SK-N-SH (cell line): Measurements from ENCODE around the gene TBC1D30. TPM values are rescaled to one million over a fixed set of nuclear protein-coding genes. Genes with fewer than 3 reads are reported as not detected.

Experiments used
- CTCF ChIA-PET: fragments of 300-600, 350-600 bp; formaldehyde crosslinking; extraction: SDS; loops from one replicate; lab custom pipeline; 2021; lab: Yijun Ruan, JAX
- POLR2A ChIA-PET: fragments of 350-600 bp; sonication (Branson Sonifier 250); formaldehyde crosslinking; extraction: SDS; loops from one replicate; lab custom pipeline; 2020; ENCODE audit warnings: antibody characterized with exemption, inconsistent platforms; lab: Yijun Ruan, JAX
- DNase-seq: peaks from one replicate; pipeline ENCODE4 v3.0.0; 2012
- H2AFZ ChIP-seq: fragments of 200-600 bp; sonication (generic); 2 replicates; pipeline ENCODE4 v1.8.1; 2016; ENCODE audit warnings: antibody characterized with exemption, mild to moderate bottlenecking, low read depth
- H3F3A ChIP-seq: fragments of 200-600 bp; sonication (generic); replicated peaks from 2 replicates; pipeline ENCODE3; 2016; ENCODE audit warnings: antibody characterized with exemption, mild to moderate bottlenecking; ENCODE audit not compliant: insufficient read depth
- H3K27ac ChIP-seq, 2 experiments: fragments of 200-500 bp in 1 of 2; fragments of 200-600 bp in 1 of 2; sonication (Bioruptor generic) in 1 of 2; sonication (generic), shearing (Covaris generic) in 1 of 2; 2 replicates each; pipeline versions ENCODE4 v1.5.1 to v1.6.1; 2014 to 2016; ENCODE audit warnings: low read depth in 2 of 2, inconsistent platforms in 1 of 2, low read length in 1 of 2, mild to moderate bottlenecking in 1 of 2, mixed read lengths in 1 of 2
- H3K27me3 ChIP-seq: fragments of 200-600 bp; sonication (generic), shearing (Covaris generic); 2 replicates; pipeline ENCODE4 v1.6.1; 2016; ENCODE audit warnings: mixed run types; ENCODE audit not compliant: insufficient read depth
- H3K36me3 ChIP-seq, 2 experiments: fragments of 200-500 bp in 1 of 2; fragments of 200-600 bp in 1 of 2; sonication (Bioruptor generic) in 1 of 2; sonication (generic) in 1 of 2; replicated peaks in 1 of 2; 2 replicates each; pipeline versions ENCODE3 to v1.5.1; 2014 to 2016; ENCODE audit warnings: low read length in 1 of 2, mild to moderate bottlenecking in 1 of 2; ENCODE audit not compliant: insufficient read depth in 2 of 2, control insufficient read depth in 1 of 2
- H3K4me1 ChIP-seq, 2 experiments: fragments of 200-500 bp in 1 of 2; fragments of 200-600 bp in 1 of 2; sonication (Bioruptor generic) in 1 of 2; sonication (generic), shearing (Covaris generic) in 1 of 2; 2 replicates each; pipeline versions ENCODE4 v1.5.1 to v1.6.1; 2014 to 2016; ENCODE audit warnings: low read depth in 1 of 2, low read length in 1 of 2, mixed run types in 1 of 2; ENCODE audit not compliant: insufficient read depth in 2 of 2, control insufficient read depth in 1 of 2
- H3K4me2 ChIP-seq: fragments of 200-600 bp; sonication (generic), shearing (Covaris generic); 2 replicates; pipeline ENCODE4 v1.6.1; 2017; ENCODE audit warnings: mixed run types
- H3K4me3 ChIP-seq, 2 experiments: fragments of 200-500 bp in 1 of 2; fragments of 200-600 bp in 1 of 2; sonication (Bioruptor generic) in 1 of 2; sonication (generic), shearing (Covaris generic) in 1 of 2; 2 replicates each; pipeline versions ENCODE4 v1.5.1 to v1.8.1; 2014 to 2016; ENCODE audit warnings: low read depth in 2 of 2, inconsistent platforms in 1 of 2, low read length in 1 of 2, mild to moderate bottlenecking in 1 of 2, mixed read lengths in 1 of 2, moderate library complexity in 1 of 2
- H3K79me2 ChIP-seq: fragments of 200-600 bp; sonication (generic); 2 replicates; pipeline ENCODE4 v1.8.1; 2017; ENCODE audit warnings: mild to moderate bottlenecking; ENCODE audit not compliant: insufficient read depth
- H3K9ac ChIP-seq: fragments of 200-600 bp; sonication (generic); 2 replicates; pipeline ENCODE4 v1.6.1; 2017; ENCODE audit warnings: mixed run types
- H3K9me2 ChIP-seq: fragments of 200-600 bp; sonication (generic); 2 replicates; pipeline ENCODE4 v1.6.1; 2017; ENCODE audit warnings: mixed run types
- H3K9me3 ChIP-seq: fragments of 200-600 bp; sonication (generic); 2 replicates; pipeline ENCODE4 v1.6.1; 2017; ENCODE audit warnings: mixed run types, mild to moderate bottlenecking, moderate library complexity
- H4K20me1 ChIP-seq: fragments of 200-600 bp; sonication (generic); 2 replicates; pipeline ENCODE4 v1.6.1; 2017; ENCODE audit warnings: mild to moderate bottlenecking, mixed run types; ENCODE audit not compliant: insufficient read depth
- GABPA ChIP-seq: IDR thresholded peaks from 2 replicates; pipeline ENCODE4 v1.4.0; 2012; ENCODE audit warnings: low read depth, mild to moderate bottlenecking
- JUND ChIP-seq: IDR thresholded peaks from 2 replicates; pipeline ENCODE4 v1.4.0; 2012
- RCOR1 ChIP-seq: fragments of 150-350 bp; IDR thresholded peaks from 2 replicates; pipeline ENCODE4 v1.6.1; 2017; ENCODE audit warnings: antibody characterized with exemption, low read length
- RFX5 ChIP-seq: IDR thresholded peaks from 2 replicates; pipeline ENCODE4 v1.6.1; 2012; ENCODE audit warnings: mild to moderate bottlenecking, improper control_type of control experiment, low read length
- SIN3A ChIP-seq: IDR thresholded peaks from 2 replicates; pipeline ENCODE4 v1.6.1; 2012; ENCODE audit warnings: low read depth, mild to moderate bottlenecking, low read length, moderate library complexity, borderline replicate concordance
- TCF12 ChIP-seq: IDR thresholded peaks from 2 replicates; pipeline ENCODE4 v1.4.0; 2012
- YY1 ChIP-seq: IDR thresholded peaks from 2 replicates; pipeline ENCODE4 v1.4.0; 2012; ENCODE audit warnings: low read depth, mild to moderate bottlenecking
- WGBS: methylation state at CpG from one replicate; pipeline ENCODE4 v1.1.6; 2017; ENCODE audit warnings: low lambda C conversion rate; 5-methylcytosine and 5-hydroxymethylcytosine counted together
- polyA plus RNA-seq, 3 experiments: library from polyadenylated mRNA; depleted of rRNA; stranded (reverse); fragments of >200 nt; gene quantifications; 2 replicates each; pipeline ENCODE4 v1.2.3, GENCODE V29; 2012
- TF ChIP-seq, protein P1 (sequence below): fragments of 150-350 bp; IDR thresholded peaks from 2 replicates; pipeline ENCODE4 v1.6.1; 2016; ENCODE audit warnings: mild to moderate bottlenecking, low read depth, low read length
- TF ChIP-seq, protein P2 (sequence below): fragments of 150-350 bp; IDR thresholded peaks from 2 replicates; pipeline ENCODE4 v1.6.1; 2017; ENCODE audit warnings: antibody characterized with exemption, low read length, low read depth, borderline replicate concordance
- TF ChIP-seq, protein P3 (sequence below): IDR thresholded peaks from 2 replicates; pipeline ENCODE4; 2012

TBC1D30 gene
- polyA plus RNA-seq, 1 of the 3 experiments (the other 2 are of a cell fraction): 0.23 TPM

DNA sequence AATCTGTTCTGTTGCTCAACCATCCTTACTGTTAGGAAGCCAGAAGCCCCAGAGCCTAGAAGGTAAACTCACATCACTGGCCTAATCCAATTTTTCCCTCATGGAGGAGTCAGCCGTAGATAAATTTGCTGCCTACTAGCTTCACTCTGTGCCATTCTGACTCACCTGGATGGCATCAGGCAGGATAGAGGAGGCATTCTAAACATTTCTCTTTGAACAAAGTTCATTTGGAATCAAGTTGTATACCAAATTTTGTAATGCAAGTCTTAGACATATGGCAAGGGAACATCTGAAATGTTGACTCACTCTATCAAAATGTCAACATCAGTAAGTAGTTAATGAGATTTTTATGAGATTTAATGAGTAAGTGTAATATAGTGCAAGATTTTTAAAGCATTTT is 13.6 kb upstream of the TBC1D30 start:
- ChIA-PET CTCF (interaction anchor here (1.8 to 3.1 kb wide), 3 partner anchors 9 to 80 kb away, joined by 6 to 21 read pairs (median 7); no protein-coding TSS in a partner anchor), POLR2A (no interaction called here)
- Histone ChIP-seq H3K79me2 (no peaks in the 10 kb centered on the region), H3K36me3 (no peaks in the 10 kb centered on the region), H3K9me2 (no peaks in the 10 kb centered on the region), H3K9me3 (no peaks in the 10 kb centered on the region), H3K27ac (no peak overlapping the region), H4K20me1 (no peaks in the 10 kb centered on the region), H3K4me2 (no peak overlapping the region), H3F3A (no peaks in the 10 kb centered on the region), H3K4me1 (no peaks in the 10 kb centered on the region; a peak in 1 of 4 replicates), H3K4me3 (no peak overlapping the region), H3K9ac (no peak overlapping the region), H3K27me3 (peaks cover 10% of the 10 kb centered on the region; the same call in 1 of the 2 replicates), H2AFZ (no peak overlapping the region)
- 54% methylated on average over 1 of the region's 1 CpG for WGBS
- DNase-seq: no peak
- TF ChIP-seq JUND (no peak), RFX5 (no peak), TCF12 (no peak), SIN3A (no peak), GABPA (no peak), RCOR1 (no peak), YY1 (no peak)
- TF ChIP-seq, protein P1, sequence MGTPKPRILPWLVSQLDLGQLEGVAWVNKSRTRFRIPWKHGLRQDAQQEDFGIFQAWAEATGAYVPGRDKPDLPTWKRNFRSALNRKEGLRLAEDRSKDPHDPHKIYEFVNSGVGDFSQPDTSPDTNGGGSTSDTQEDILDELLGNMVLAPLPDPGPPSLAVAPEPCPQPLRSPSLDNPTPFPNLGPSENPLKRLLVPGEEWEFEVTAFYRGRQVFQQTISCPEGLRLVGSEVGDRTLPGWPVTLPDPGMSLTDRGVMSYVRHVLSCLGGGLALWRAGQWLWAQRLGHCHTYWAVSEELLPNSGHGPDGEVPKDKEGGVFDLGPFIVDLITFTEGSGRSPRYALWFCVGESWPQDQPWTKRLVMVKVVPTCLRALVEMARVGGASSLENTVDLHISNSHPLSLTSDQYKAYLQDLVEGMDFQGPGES: no peak
- TF ChIP-seq, protein P2, sequence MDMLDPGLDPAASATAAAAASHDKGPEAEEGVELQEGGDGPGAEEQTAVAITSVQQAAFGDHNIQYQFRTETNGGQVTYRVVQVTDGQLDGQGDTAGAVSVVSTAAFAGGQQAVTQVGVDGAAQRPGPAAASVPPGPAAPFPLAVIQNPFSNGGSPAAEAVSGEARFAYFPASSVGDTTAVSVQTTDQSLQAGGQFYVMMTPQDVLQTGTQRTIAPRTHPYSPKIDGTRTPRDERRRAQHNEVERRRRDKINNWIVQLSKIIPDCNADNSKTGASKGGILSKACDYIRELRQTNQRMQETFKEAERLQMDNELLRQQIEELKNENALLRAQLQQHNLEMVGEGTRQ: no peak
- TF ChIP-seq, protein P3, sequence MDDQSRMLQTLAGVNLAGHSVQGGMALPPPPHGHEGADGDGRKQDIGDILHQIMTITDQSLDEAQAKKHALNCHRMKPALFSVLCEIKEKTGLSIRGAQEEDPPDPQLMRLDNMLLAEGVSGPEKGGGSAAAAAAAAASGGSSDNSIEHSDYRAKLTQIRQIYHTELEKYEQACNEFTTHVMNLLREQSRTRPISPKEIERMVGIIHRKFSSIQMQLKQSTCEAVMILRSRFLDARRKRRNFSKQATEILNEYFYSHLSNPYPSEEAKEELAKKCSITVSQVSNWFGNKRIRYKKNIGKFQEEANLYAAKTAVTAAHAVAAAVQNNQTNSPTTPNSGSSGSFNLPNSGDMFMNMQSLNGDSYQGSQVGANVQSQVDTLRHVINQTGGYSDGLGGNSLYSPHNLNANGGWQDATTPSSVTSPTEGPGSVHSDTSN: no peak

DNA sequence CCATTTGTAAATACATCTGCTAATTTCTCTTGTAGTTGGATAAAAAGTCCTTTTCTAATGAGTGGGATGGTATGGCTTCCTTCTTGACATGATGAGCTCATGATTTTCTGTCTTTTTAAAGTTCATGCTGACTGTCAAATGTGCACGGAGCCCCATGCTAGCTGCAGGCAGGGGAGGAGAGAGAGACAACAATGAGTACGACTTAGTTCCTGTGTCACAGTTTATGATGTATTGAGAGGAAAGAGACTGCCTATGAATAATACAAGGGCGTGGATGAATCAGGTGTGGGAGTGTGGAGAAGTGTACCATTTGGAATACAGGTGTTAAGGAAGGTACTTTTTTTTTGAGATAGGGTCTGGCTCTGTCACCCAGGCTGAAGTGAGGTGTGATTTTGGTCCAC is 10.7 kb upstream of the TBC1D30 start:
- no peaks in the 10 kb centered on the region for H3F3A ChIP-seq
- no peaks in the 10 kb centered on the region for H4K20me1 ChIP-seq
- no peak for TF ChIP-seq TCF12
- no peak overlapping the region for H3K4me3 ChIP-seq
- 52% methylated on average over 3 of the region's 3 CpGs for WGBS
- ChIA-PET POLR2A (no interaction called here), CTCF (interaction anchor here (0.9 to 3.8 kb wide), 5 partner anchors 11 to 77 kb away, joined by 3 to 21 read pairs (median 4); partner anchors contain the start of gene TBC1D30)
- no peak overlapping the region for H3K4me2 ChIP-seq
- H2AFZ ChIP-seq: no peak overlapping the region
- no peaks in the 10 kb centered on the region for H3K9me3 ChIP-seq
- H3K27me3 ChIP-seq: peaks cover 8% of the 10 kb centered on the region; the same call in 1 of the 2 replicates
- H3K9ac ChIP-seq: no peak overlapping the region
- no peaks in the 10 kb centered on the region for H3K9me2 ChIP-seq
- H3K4me1 ChIP-seq: no peaks in the 10 kb centered on the region; a peak in 1 of 4 replicates
- no peaks in the 10 kb centered on the region for H3K36me3 ChIP-seq
- H3K79me2 ChIP-seq: no peaks in the 10 kb centered on the region
- no peak overlapping the region for H3K27ac ChIP-seq
- no peak for DNase-seq
